Measurements from ENCODE around the gene LRRK2. TPM values are rescaled to one million over a fixed set of nuclear protein-coding genes. Genes with fewer than 3 reads are reported as not detected.

LRRK2 gene
- total RNA-seq, 2 donors from 2014 or later, result 6.2 to 6.8 TPM

GRCh38 chr12:40225337-40225983, 663 bp downstream of the LRRK2 start:
- Histone ChIP-seq H3K4me1 (replicated peaks) (no peaks in the 10 kb centered on the region), H3K36me3 (no peaks in the 10 kb centered on the region), H3K27me3 (replicated peaks; ENCODE audit: insufficient read depth) (no peaks in the 10 kb centered on the region), H3K4me3 (peak overlapping the region; percentile 50 to 69), H3K9me3 (no peaks in the 10 kb centered on the region), H3K27ac (peak overlapping the region; percentile 85 to 89)
- 17% methylated on average over 12 of the region's 12 CpGs for WGBS
- no peak for DNase-seq (ENCODE audit: low spot score)
- TF ChIP-seq CTCF (IDR thresholded peaks at IDR 0.05), result no peak
- TF ChIP-seq POLR2A (IDR thresholded peaks at IDR 0.05), result no peak
- no peak for TF ChIP-seq POLR2AphosphoS5 (IDR thresholded peaks at IDR 0.05)
- intact Hi-C loops (cut with DNase I), result loop anchor here (10.0 kb wide), 1 partner anchor 211 kb away; no protein-coding TSS in a partner anchor

GRCh38 chr12:40225984-40226602, 1.3 kb downstream of the LRRK2 start:
- intact Hi-C loops (cut with DNase I), result loop anchor here (10.0 kb wide), 1 partner anchor 211 kb away; no protein-coding TSS in a partner anchor
- no peaks in the 10 kb centered on the region for H3K27me3 ChIP-seq (replicated peaks; ENCODE audit: insufficient read depth)
- H3K4me3 ChIP-seq, result peak overlapping the region; percentile 50 to 69
- DNase-seq (ENCODE audit: low spot score), result no peak
- 25% methylated on average over 1 of the region's 1 CpG for WGBS
- H3K27ac ChIP-seq, result peak overlapping the region in 1 of 2 donors; percentile 85
- no peaks in the 10 kb centered on the region for H3K36me3 ChIP-seq
- H3K4me1 ChIP-seq (replicated peaks), result no peaks in the 10 kb centered on the region
- TF ChIP-seq CTCF (IDR thresholded peaks at IDR 0.05) (no peak), POLR2A (IDR thresholded peaks at IDR 0.05) (no peak), POLR2AphosphoS5 (IDR thresholded peaks at IDR 0.05) (no peak)
- H3K9me3 ChIP-seq, result no peaks in the 10 kb centered on the region

- TF ChIP-seq CTCF (IDR thresholded peaks at IDR 0.05) (no peak), POLR2A (IDR thresholded peaks at IDR 0.05) (no peak), POLR2AphosphoS5 (IDR thresholded peaks at IDR 0.05) (no peak)
- H3K4me1 ChIP-seq (replicated peaks), result no peaks in the 10 kb centered on the region
- no peaks in the 10 kb centered on the region for H3K27me3 ChIP-seq (replicated peaks; ENCODE audit: insufficient read depth)
- DNase-seq (ENCODE audit: low spot score), result no peak
- no peaks in the 10 kb centered on the region for H3K36me3 ChIP-seq
- intact Hi-C loops (cut with DNase I), result loop anchor here (10.0 kb wide), 1 partner anchor 212 kb away; no protein-coding TSS in a partner anchor
- H3K4me3 ChIP-seq, result no peak overlapping the region
- H3K27ac ChIP-seq, result no peak overlapping the region
- H3K9me3 ChIP-seq, result no peaks in the 10 kb centered on the region
- WGBS, result 42% methylated on average over 4 of the region's 4 CpGs
Observed at GRCh38 chr12:40226705-40227104, 1.9 kb downstream of the LRRK2 start.

- no peak for DNase-seq (ENCODE audit: low spot score)
- WGBS, result 89% methylated on average over 1 of the region's 1 CpG
- intact Hi-C loops (cut with DNase I), result loop anchor here (10.0 kb wide), 1 partner anchor 213 kb away; no protein-coding TSS in a partner anchor
- Histone ChIP-seq H3K27ac (no peak overlapping the region), H3K4me3 (no peak overlapping the region), H3K36me3 (no peaks in the 10 kb centered on the region), H3K4me1 (replicated peaks) (no peaks in the 10 kb centered on the region), H3K27me3 (replicated peaks; ENCODE audit: insufficient read depth) (no peaks in the 10 kb centered on the region), H3K9me3 (no peaks in the 10 kb centered on the region)
- TF ChIP-seq POLR2A (IDR thresholded peaks at IDR 0.05) (no peak), CTCF (IDR thresholded peaks at IDR 0.05) (no peak), POLR2AphosphoS5 (IDR thresholded peaks at IDR 0.05) (no peak)
Observed at GRCh38 chr12:40227447-40227846, 2.6 kb downstream of the LRRK2 start.

Measured in prostate gland (tissue), 2 donors.